Measurements from ENCODE around the gene AFDN.

DNA sequence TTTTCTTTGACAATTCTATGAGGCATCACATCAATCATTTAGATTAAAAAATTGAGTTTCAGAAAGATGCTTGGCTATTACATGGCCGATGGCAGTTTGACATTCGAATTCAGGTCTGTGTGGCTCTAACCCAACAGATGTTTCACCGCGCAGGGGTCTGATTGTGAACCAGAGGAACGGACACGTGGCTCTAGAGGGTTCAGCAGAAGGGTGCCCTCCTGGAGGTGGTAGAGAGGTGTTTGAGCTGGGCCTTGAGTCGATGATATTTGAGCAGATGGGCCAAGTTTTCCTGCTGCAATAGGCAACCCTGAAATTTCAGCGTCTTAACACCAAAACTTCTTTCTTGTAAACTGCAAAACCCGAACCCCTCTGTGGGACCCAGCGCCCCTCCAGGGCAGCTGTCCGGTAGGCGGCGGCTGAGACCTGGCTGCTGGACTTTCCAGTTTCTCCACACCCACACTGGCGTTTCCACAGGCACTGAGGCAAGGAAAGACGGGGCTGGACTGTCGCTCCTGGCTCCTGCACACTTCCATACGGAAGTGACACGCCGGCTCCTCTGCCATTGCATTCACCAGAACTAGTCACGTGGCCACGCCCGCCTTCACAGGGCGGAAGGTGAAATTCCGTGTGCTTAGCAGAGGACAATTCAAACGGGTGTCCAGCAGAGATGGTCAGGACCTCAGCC is 11.3 kb upstream of the AFDN start:
- TF ChIP-seq POLR2AphosphoS5 (IDR thresholded peaks at IDR 0.05), result no peak
- TF ChIP-seq, protein P1, sequence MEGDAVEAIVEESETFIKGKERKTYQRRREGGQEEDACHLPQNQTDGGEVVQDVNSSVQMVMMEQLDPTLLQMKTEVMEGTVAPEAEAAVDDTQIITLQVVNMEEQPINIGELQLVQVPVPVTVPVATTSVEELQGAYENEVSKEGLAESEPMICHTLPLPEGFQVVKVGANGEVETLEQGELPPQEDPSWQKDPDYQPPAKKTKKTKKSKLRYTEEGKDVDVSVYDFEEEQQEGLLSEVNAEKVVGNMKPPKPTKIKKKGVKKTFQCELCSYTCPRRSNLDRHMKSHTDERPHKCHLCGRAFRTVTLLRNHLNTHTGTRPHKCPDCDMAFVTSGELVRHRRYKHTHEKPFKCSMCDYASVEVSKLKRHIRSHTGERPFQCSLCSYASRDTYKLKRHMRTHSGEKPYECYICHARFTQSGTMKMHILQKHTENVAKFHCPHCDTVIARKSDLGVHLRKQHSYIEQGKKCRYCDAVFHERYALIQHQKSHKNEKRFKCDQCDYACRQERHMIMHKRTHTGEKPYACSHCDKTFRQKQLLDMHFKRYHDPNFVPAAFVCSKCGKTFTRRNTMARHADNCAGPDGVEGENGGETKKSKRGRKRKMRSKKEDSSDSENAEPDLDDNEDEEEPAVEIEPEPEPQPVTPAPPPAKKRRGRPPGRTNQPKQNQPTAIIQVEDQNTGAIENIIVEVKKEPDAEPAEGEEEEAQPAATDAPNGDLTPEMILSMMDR (IDR thresholded peaks at IDR 0.05), result no peak
